Measurements from ENCODE around the gene NLRC3. TPM values are rescaled to one million over a fixed set of nuclear protein-coding genes. Genes with fewer than 3 reads are reported as not detected.
A peak's percentile ranks its signal among the peaks of the same experiment; 100 is the strongest.
"Not testable (repeated sequence)": the region's sequence is repeated elsewhere in the genome, so short reads cannot be mapped to it uniquely, and the experiment has no call there.

Gene NLRC3
- total and polyA plus RNA-seq, 7 donors, result 0.25 to 1.4 (median 0.76) TPM

- Histone ChIP-seq H3K9me3 (no peaks in the 10 kb centered on the region), H3K4me3 (no peak overlapping the region), H3K27ac (no peak overlapping the region), H3K4me1 (no peaks in the 10 kb centered on the region), H3K27me3 (ENCODE audit: insufficient read depth in 3 of 3, low read length in 2 of 3) (no peaks in the 10 kb centered on the region), H3K36me3 (ENCODE audit: insufficient read depth in 1 of 2, low read depth in 1 of 2) (peaks cover 2 to 90% of the 10 kb centered on the region in 2 donors)
- intact Hi-C loops (cut with DNase I), result no loop called here
- WGBS, 3 donors, result 92 to 94% (median 94%) methylated on average over 7 of the region's 7 CpGs
- TF ChIP-seq, protein P1, sequence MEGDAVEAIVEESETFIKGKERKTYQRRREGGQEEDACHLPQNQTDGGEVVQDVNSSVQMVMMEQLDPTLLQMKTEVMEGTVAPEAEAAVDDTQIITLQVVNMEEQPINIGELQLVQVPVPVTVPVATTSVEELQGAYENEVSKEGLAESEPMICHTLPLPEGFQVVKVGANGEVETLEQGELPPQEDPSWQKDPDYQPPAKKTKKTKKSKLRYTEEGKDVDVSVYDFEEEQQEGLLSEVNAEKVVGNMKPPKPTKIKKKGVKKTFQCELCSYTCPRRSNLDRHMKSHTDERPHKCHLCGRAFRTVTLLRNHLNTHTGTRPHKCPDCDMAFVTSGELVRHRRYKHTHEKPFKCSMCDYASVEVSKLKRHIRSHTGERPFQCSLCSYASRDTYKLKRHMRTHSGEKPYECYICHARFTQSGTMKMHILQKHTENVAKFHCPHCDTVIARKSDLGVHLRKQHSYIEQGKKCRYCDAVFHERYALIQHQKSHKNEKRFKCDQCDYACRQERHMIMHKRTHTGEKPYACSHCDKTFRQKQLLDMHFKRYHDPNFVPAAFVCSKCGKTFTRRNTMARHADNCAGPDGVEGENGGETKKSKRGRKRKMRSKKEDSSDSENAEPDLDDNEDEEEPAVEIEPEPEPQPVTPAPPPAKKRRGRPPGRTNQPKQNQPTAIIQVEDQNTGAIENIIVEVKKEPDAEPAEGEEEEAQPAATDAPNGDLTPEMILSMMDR (IDR thresholded peaks at IDR 0.05), result no peak
- ATAC-seq (no peak), DNase-seq (no peak)
Observed at GRCh38 chr16:3508736-3509135, 68.5 kb downstream of the NLRC3 start.

DNA sequence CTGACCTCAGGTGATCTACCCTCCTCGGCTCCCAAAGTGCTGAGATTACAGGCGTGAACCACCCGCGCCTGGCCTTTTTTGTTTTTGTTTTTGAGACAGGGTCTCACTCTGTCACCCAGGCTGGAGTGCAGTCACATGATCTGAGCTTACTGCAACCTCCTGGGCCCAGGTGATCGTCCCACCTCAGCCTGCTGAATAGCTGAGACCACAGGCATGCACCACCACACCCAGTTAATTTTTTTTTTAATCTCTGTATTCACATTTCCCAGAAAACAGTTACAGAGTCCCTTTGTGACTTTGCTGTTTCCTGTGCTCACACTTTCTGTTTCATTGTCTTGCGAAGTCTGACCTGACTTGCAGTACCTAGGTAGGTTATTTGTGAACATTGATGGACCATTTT lies 73.7 kb downstream of the NLRC3 start:
- WGBS, 3 donors, result 79 to 86% (median 85%) methylated on average over 6 of the region's 6 CpGs
- Histone ChIP-seq H3K4me3 (no peak overlapping the region), H3K36me3 (ENCODE audit: insufficient read depth in 1 of 2, low read depth in 1 of 2) (peaks cover 2 to 38% of the 10 kb centered on the region in 2 donors), H3K27ac (no peak overlapping the region), H3K9me3 (no peaks in the 10 kb centered on the region), H3K27me3 (ENCODE audit: insufficient read depth in 3 of 3, low read length in 2 of 3) (no peaks in the 10 kb centered on the region), H3K4me1 (peaks cover 7% of the 10 kb centered on the region)
- intact Hi-C loops (cut with DNase I), result loop anchor here in 1 of 2 donors (5.0 kb wide), 1 partner anchor 221 kb away; the partner anchor contains the start of gene ZNF263
- no peak for ATAC-seq
- DNase-seq, result no peak
- TF ChIP-seq, protein P1 (IDR thresholded peaks at IDR 0.05), result no peak

DNA sequence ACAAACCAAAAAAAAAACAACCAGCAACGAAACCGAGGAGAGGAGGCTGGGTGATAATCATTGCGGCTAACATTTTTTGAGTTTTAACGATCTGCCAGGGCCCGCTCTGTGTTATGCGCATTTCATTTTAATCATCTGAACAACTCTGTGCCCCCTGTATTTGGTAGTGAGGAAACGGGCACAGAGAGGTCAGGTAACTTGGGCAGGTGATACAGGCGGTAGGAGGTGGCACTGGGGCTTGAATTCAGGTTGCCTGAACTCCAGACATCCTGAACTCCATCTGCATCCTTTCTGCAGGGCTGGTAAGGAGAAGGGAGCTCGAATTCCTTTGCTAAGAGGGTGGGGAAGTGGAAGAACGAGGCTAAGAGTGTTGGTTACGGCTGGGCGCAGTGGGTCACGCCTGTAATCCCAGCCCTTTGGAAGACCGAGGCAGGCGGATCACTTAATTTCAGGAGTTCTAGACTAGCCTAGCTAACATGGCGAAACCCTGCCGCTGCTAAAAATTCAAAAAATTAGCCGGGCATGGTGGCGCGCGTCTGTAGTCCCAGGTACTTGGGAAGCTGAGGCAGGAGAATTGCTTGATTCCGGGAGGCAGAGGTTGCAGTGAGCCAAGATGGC lies 75.3 kb downstream of the NLRC3 start:
- no peak overlapping the region for H3K27ac ChIP-seq
- no peak for DNase-seq
- no peaks in the 10 kb centered on the region for H3K27me3 ChIP-seq (ENCODE audit: insufficient read depth in 3 of 3, low read length in 2 of 3)
- no peak for ATAC-seq
- peaks cover 7% of the 10 kb centered on the region for H3K4me1 ChIP-seq
- intact Hi-C loops (cut with DNase I), result loop anchor here in 1 of 2 donors (2.0 to 5.0 kb wide), 3 partner anchors 101 to 220 kb away; partner anchors contain the start of genes TIGD7, ZNF174, ZNF263 and ZNF75A
- no peaks in the 10 kb centered on the region for H3K9me3 ChIP-seq
- peaks cover 0 to 23% of the 10 kb centered on the region in 2 donors for H3K36me3 ChIP-seq (ENCODE audit: insufficient read depth in 1 of 2, low read depth in 1 of 2)
- TF ChIP-seq, protein P1 (IDR thresholded peaks at IDR 0.05), result no peak
- peak overlapping the region; percentile 93 for H3K4me3 ChIP-seq
- 69 to 74% (median 72%) methylated on average over 22 of the region's 22 CpGs for WGBS, 3 donors

GRCh38 chr16:3501412-3501761 lies 75.8 kb downstream of the NLRC3 start:
- Histone ChIP-seq H3K27ac (peak overlapping the region; percentile 34), H3K4me3 (peak overlapping the region; percentile 93), H3K36me3 (ENCODE audit: insufficient read depth in 1 of 2, low read depth in 1 of 2) (peaks cover 0 to 18% of the 10 kb centered on the region in 2 donors)
- H3K9me3 ChIP-seq; H3K27me3 ChIP-seq (ENCODE audit: insufficient read depth in 3 of 3, low read length in 2 of 3); H3K4me1 ChIP-seq; DNase-seq: not testable (repeated sequence)
- ATAC-seq, result peak in 1 of 4 donors; percentile 12
- intact Hi-C loops (cut with DNase I), result loop anchor here in 1 of 2 donors (2.0 to 5.0 kb wide), 3 partner anchors 101 to 219 kb away; partner anchors contain the start of genes TIGD7, ZNF174, ZNF263 and ZNF75A
- WGBS, 3 donors, result 8 to 11% (median 8%) methylated on average over 24 of the region's 24 CpGs

DNA sequence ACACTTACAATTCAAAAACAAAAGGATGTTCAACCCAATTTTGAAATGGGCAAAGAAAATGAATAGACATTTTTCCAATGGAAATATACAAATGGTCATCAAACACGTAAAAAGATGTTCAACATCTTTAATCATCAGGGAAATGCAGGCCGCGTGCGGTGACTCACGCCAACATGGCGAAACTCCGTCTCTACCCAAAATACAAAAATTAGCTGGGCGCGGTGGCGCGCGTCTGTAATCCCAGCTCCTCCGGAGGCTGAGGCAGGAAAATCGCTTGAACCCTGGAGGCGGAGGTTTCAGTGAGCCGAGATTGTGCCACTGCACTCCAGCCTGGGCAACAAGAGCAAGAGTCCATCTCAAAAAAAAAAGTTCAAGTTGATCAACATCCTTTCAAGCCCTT lies 78.2 kb downstream of the NLRC3 start:
- TF ChIP-seq, protein P1 (IDR thresholded peaks at IDR 0.05), result no peak
- H3K36me3 ChIP-seq (ENCODE audit: insufficient read depth in 1 of 2, low read depth in 1 of 2), result no peaks in the 10 kb centered on the region
- WGBS, 3 donors, result 96% methylated on average over 16 of the region's 16 CpGs
- intact Hi-C loops (cut with DNase I), result loop anchor here in 1 of 2 donors (10.0 kb wide), 1 partner anchor 234 kb away; no protein-coding TSS in a partner anchor
- no peak for DNase-seq
- H3K9me3 ChIP-seq, result no peaks in the 10 kb centered on the region
- H3K27ac ChIP-seq, result no peak overlapping the region
- H3K27me3 ChIP-seq (ENCODE audit: insufficient read depth in 3 of 3, low read length in 2 of 3), result no peaks in the 10 kb centered on the region
- ATAC-seq, result no peak
- H3K4me1 ChIP-seq, result peaks cover 7% of the 10 kb centered on the region
- H3K4me3 ChIP-seq, result no peak overlapping the region

Measured in psoas muscle (tissue), 8 donors.